Stromal cell of bone marrow (primary cell): ENCODE results near the gene BLOC1S1.
A peak's percentile ranks its signal among the peaks of the same experiment; 100 is the strongest.

Source experiments
- DNase-seq: peaks from one replicate; pipeline ENCODE4 v3.0.0-alpha.2; 2012; ENCODE audit warnings: low read depth

BLOC1S1 gene

GRCh38 chr12:55728186-55728938, 12.5 kb downstream of the BLOC1S1 start:
- no peak for DNase-seq

- DNase-seq, result peak; percentile 96
These were observed 13.3 kb downstream of the BLOC1S1 start, which contains the start of gene CD63 for GRCh38 chr12:55728939-55729818. Gene CD63 (minus strand): TSS chr12:55729009. CDS start chr12:55728341, 668 bp downstream.

GRCh38 chr12:55729819-55730818, 14.3 kb downstream of the BLOC1S1 start:
- DNase-seq, result no peak

- DNase-seq, result no peak
These were observed 16.4 kb downstream of the BLOC1S1 start for GRCh38 chr12:55732288-55732687.

- no peak for DNase-seq
These were observed 17.2 kb downstream of the BLOC1S1 start for GRCh38 chr12:55733021-55733555.

GRCh38 chr12:55733858-55734257, 18.0 kb downstream of the BLOC1S1 start:
- no peak for DNase-seq

- DNase-seq, result no peak
These were observed 18.7 kb downstream of the BLOC1S1 start for GRCh38 chr12:55734595-55734994.

- DNase-seq, result no peak
These were observed 20.2 kb downstream of the BLOC1S1 start for GRCh38 chr12:55736076-55736475.

GRCh38 chr12:55736780-55737580, 21.1 kb downstream of the BLOC1S1 start:
- peak; percentile 61 for DNase-seq

- DNase-seq, result no peak
These were observed 21.8 kb downstream of the BLOC1S1 start for GRCh38 chr12:55737581-55738122.

GRCh38 chr12:55738123-55739024, 22.5 kb downstream of the BLOC1S1 start:
- DNase-seq, result peak; percentile 74

GRCh38 chr12:55739025-55739378, 23.2 kb downstream of the BLOC1S1 start:
- no peak for DNase-seq

- DNase-seq, result no peak
These were observed 26.3 kb downstream of the BLOC1S1 start for GRCh38 chr12:55741931-55742680.

GRCh38 chr12:55742719-55743405, 27.0 kb downstream of the BLOC1S1 start, which contains the start of gene GDF11:
Gene GDF11 (plus strand): TSS chr12:55743122. CDS start chr12:55743317, 195 bp downstream.
- no peak for DNase-seq

GRCh38 chr12:55743406-55744339, 27.8 kb downstream of the BLOC1S1 start:
- no peak for DNase-seq

GRCh38 chr12:55744340-55745030, 28.6 kb downstream of the BLOC1S1 start:
- DNase-seq, result no peak
